Measurements from ENCODE around the gene BPIFB4.

DNA sequence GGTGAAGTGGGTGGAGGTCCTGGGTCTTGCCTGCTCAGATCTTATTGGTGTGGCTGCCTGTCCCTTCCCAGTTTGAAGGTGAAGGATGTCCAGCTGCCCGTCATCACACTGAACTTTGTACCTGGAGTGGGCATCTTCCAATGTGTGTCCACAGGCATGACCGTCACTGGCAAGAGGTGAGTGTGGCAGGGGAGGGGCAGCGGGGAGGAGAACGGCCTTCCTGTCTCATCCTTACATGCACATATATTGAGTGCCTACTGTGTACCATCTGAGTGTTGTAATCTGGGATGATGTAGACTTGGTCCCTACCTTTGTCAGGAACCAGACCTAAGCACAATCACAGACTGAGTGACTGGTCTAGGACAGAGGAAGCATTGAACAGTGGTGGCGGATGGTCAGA, 45.3 kb upstream of the BPIFB4 start:
- TF ChIP-seq, protein P1, sequence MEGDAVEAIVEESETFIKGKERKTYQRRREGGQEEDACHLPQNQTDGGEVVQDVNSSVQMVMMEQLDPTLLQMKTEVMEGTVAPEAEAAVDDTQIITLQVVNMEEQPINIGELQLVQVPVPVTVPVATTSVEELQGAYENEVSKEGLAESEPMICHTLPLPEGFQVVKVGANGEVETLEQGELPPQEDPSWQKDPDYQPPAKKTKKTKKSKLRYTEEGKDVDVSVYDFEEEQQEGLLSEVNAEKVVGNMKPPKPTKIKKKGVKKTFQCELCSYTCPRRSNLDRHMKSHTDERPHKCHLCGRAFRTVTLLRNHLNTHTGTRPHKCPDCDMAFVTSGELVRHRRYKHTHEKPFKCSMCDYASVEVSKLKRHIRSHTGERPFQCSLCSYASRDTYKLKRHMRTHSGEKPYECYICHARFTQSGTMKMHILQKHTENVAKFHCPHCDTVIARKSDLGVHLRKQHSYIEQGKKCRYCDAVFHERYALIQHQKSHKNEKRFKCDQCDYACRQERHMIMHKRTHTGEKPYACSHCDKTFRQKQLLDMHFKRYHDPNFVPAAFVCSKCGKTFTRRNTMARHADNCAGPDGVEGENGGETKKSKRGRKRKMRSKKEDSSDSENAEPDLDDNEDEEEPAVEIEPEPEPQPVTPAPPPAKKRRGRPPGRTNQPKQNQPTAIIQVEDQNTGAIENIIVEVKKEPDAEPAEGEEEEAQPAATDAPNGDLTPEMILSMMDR (IDR thresholded peaks at IDR 0.05), result no peak
- TF ChIP-seq SIN3A (IDR thresholded peaks at IDR 0.05; ENCODE audit: borderline replicate concordance, insufficient read depth, low read depth, low read length), result no peak
